ENCODE measurements around the gene GRIA1.

Gene GRIA1

GRCh38 chr5:153491038-153491744, 721 bp downstream of the GRIA1 start:
- H3K27ac ChIP-seq, result no peak overlapping the region
- no peak overlapping the region for H3K4me3 ChIP-seq
- no peaks in the 10 kb centered on the region for H3K9me3 ChIP-seq (replicated peaks in 1 of 11)
- H4K20me1 ChIP-seq, result no peaks in the 10 kb centered on the region
- no peak overlapping the region for H3K4me2 ChIP-seq
- H3K9ac ChIP-seq, result no peak overlapping the region
- H3K4me1 ChIP-seq, result peaks cover 0 to 12% (median 8%) of the 10 kb centered on the region in 10 experiments; a peak in 10 of 20 replicates
- H3K27me3 ChIP-seq, result peaks cover 0 to 14% (median 9%) of the 10 kb centered on the region in 11 experiments; a peak in 12 of 22 replicates
- H3K36me3 ChIP-seq, result no peaks in the 10 kb centered on the region
- no peak for TF ChIP-seq Cebpa-rat (IDR thresholded peaks at IDR 0.05)

DNA sequence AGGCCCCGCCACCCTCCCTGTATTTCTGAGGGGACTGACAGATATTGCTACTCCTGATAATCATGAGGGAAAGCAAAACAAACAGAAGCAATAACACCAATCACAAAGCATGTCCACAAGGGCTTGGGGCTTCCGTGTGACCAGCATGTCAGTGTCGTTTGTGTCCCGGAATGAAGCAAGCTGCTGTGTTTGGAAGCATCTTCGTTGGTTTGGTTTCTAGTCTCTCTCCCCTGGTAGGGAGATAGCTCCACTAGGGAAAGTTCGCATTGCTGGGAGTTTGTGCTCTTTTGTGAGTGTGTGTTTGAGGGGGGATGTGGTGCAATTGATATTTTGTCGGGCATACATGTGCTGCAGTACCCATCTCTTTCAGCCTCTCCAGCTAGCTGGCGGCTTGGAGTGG, 1.4 kb downstream of the GRIA1 start:
- no peak for TF ChIP-seq Cebpa-rat (IDR thresholded peaks at IDR 0.05)
- Histone ChIP-seq H3K4me2 (no peak overlapping the region), H3K27ac (no peak overlapping the region), H3K4me1 (peaks cover 0 to 12% (median 8%) of the 10 kb centered on the region in 10 experiments; a peak in 10 of 20 replicates), H3K36me3 (no peaks in the 10 kb centered on the region), H3K9ac (no peak overlapping the region), H3K27me3 (peaks cover 0 to 14% (median 9%) of the 10 kb centered on the region in 11 experiments; a peak in 12 of 22 replicates), H3K9me3 (replicated peaks in 1 of 11) (no peaks in the 10 kb centered on the region), H3K4me3 (no peak overlapping the region), H4K20me1 (no peaks in the 10 kb centered on the region)

GRCh38 chr5:153496835-153497234, 6.4 kb downstream of the GRIA1 start:
- Histone ChIP-seq H3K9ac (no peak overlapping the region), H3K9me3 (replicated peaks in 1 of 11) (no peaks in the 10 kb centered on the region), H3K27me3 (no peaks in the 10 kb centered on the region), H3K4me1 (peaks cover 0 to 12% (median 8%) of the 10 kb centered on the region in 10 experiments; a peak in 10 of 20 replicates), H3K36me3 (no peaks in the 10 kb centered on the region), H3K4me2 (no peak overlapping the region), H3K27ac (no peak overlapping the region), H4K20me1 (no peaks in the 10 kb centered on the region), H3K4me3 (no peak overlapping the region)
- TF ChIP-seq Cebpa-rat (IDR thresholded peaks at IDR 0.05), result no peak

GRCh38 chr5:153498516-153498915, 8.0 kb downstream of the GRIA1 start:
- H4K20me1 ChIP-seq, result no peaks in the 10 kb centered on the region
- H3K27ac ChIP-seq, result no peak overlapping the region
- no peaks in the 10 kb centered on the region for H3K27me3 ChIP-seq
- no peak for TF ChIP-seq Cebpa-rat (IDR thresholded peaks at IDR 0.05)
- no peak overlapping the region for H3K4me2 ChIP-seq
- H3K4me3 ChIP-seq, result no peak overlapping the region
- H3K9ac ChIP-seq, result no peak overlapping the region
- H3K4me1 ChIP-seq, result peaks cover 0 to 12% (median 8%) of the 10 kb centered on the region in 10 experiments; a peak in 10 of 20 replicates
- H3K36me3 ChIP-seq, result no peaks in the 10 kb centered on the region
- H3K9me3 ChIP-seq (replicated peaks in 1 of 11), result no peaks in the 10 kb centered on the region

GRCh38 chr5:153500178-153500577, 9.7 kb downstream of the GRIA1 start:
- Histone ChIP-seq H3K4me3 (no peak overlapping the region), H3K27ac (no peak overlapping the region), H3K27me3 (no peaks in the 10 kb centered on the region), H3K9me3 (replicated peaks in 1 of 11) (no peaks in the 10 kb centered on the region), H3K9ac (no peak overlapping the region), H3K4me1 (peaks cover 0 to 3% (median under 1%) of the 10 kb centered on the region in 10 experiments; a peak in 6 of 20 replicates), H3K36me3 (no peaks in the 10 kb centered on the region), H4K20me1 (no peaks in the 10 kb centered on the region), H3K4me2 (no peak overlapping the region)
- TF ChIP-seq Cebpa-rat (IDR thresholded peaks at IDR 0.05), result no peak

DNA sequence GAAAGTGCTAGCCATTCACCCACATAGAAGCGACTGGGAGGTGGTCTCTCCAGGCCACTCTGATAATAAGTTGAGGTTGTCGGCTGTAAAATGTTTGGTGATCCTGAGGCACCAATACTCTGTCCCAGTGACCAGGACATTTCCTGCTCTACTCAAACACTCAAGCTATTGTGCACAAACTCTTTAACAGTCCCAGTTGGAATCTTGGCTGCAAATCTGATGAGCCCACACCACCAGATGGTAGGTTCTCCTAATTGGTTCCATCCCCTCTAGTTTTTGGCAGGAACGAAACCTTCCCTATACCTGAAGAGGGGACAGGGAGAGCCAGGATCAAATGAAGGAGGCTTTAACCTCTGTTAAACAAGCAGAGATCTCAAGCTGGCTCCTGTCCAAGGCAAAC, 14.3 kb downstream of the GRIA1 start:
- H3K9me3 ChIP-seq (replicated peaks in 1 of 11), result peaks cover 0 to 9% (median 0%) of the 10 kb centered on the region in 11 experiments; a peak in 2 of 22 replicates
- no peak overlapping the region for H3K27ac ChIP-seq
- no peaks in the 10 kb centered on the region for H3K27me3 ChIP-seq
- H3K4me3 ChIP-seq, result no peak overlapping the region
- no peak for TF ChIP-seq Cebpa-rat (IDR thresholded peaks at IDR 0.05)
- H3K4me1 ChIP-seq, result peaks cover 0 to 6% (median 0%) of the 10 kb centered on the region in 10 experiments; a peak in 4 of 20 replicates
- no peaks in the 10 kb centered on the region for H4K20me1 ChIP-seq
- no peaks in the 10 kb centered on the region for H3K36me3 ChIP-seq
- no peak overlapping the region for H3K4me2 ChIP-seq
- H3K9ac ChIP-seq, result no peak overlapping the region

GRCh38 chr5:153508700-153509099, 18.2 kb downstream of the GRIA1 start:
- H3K4me1 ChIP-seq, result peaks cover 0 to 10% (median 0%) of the 10 kb centered on the region in 10 experiments; a peak in 5 of 20 replicates
- H3K9ac ChIP-seq, result no peak overlapping the region
- no peaks in the 10 kb centered on the region for H3K36me3 ChIP-seq
- no peak overlapping the region for H3K4me3 ChIP-seq
- H3K9me3 ChIP-seq (replicated peaks in 1 of 11), result peaks cover 0 to 18% (median 1%) of the 10 kb centered on the region in 11 experiments; a peak in 9 of 22 replicates
- no peak overlapping the region for H3K27ac ChIP-seq
- H3K4me2 ChIP-seq, result no peak overlapping the region
- H3K27me3 ChIP-seq, result no peaks in the 10 kb centered on the region
- no peaks in the 10 kb centered on the region for H4K20me1 ChIP-seq
- TF ChIP-seq Cebpa-rat (IDR thresholded peaks at IDR 0.05), result no peak

GRCh38 chr5:153511622-153512021, 21.2 kb downstream of the GRIA1 start:
- no peak overlapping the region for H3K9ac ChIP-seq
- no peak for TF ChIP-seq Cebpa-rat (IDR thresholded peaks at IDR 0.05)

DNA sequence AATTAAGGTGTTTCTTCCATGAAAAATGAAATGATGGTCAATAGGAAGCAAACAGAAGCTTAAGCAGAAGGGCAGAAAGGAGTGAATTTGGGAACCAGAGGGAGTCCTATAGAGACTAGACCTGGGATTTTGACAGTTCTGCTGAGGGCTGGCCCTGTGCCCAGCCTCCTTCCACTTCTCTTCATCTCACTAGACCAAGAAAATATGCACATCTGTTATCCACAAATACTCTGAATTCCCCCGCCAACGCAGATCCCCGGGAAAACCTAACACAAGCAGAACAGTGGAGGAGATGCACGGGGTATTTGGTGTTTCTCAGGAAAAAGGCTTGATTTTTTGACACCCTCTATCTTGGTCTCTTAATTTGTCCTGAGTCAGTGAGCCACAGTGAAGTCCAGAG, 22.7 kb downstream of the GRIA1 start:
- no peak for TF ChIP-seq Cebpa-rat (IDR thresholded peaks at IDR 0.05)
- Histone ChIP-seq H3K4me3 (no peak overlapping the region), H3K4me2 (no peak overlapping the region)

More at GRCh38 chr5:153511622-153512021, 21.2 kb downstream of the GRIA1 start:
- Histone ChIP-seq H3K9me3 (replicated peaks in 1 of 11) (peaks cover 9 to 28% (median 11%) of the 10 kb centered on the region in 11 experiments; a peak in 21 of 22 replicates), H3K36me3 (no peaks in the 10 kb centered on the region), H3K27me3 (no peaks in the 10 kb centered on the region), H3K27ac (no peak overlapping the region), H3K4me1 (peaks cover 0 to 15% (median 4%) of the 10 kb centered on the region in 10 experiments; a peak in 13 of 20 replicates), H3K4me2 (no peak overlapping the region), H3K4me3 (no peak overlapping the region), H4K20me1 (no peaks in the 10 kb centered on the region)

More for the DNA sequence above, 22.7 kb downstream of the GRIA1 start:
- H4K20me1 ChIP-seq, result no peaks in the 10 kb centered on the region
- H3K27ac ChIP-seq, result no peak overlapping the region
- peaks cover 9 to 26% (median 11%) of the 10 kb centered on the region in 11 experiments; a peak in 21 of 22 replicates for H3K9me3 ChIP-seq (replicated peaks in 1 of 11)
- no peaks in the 10 kb centered on the region for H3K36me3 ChIP-seq
- H3K9ac ChIP-seq, result no peak overlapping the region
- H3K4me1 ChIP-seq, result peaks cover 7 to 30% (median 19%) of the 10 kb centered on the region in 10 experiments; a peak in 18 of 20 replicates
- H3K27me3 ChIP-seq, result no peaks in the 10 kb centered on the region

Measured in BLaER1 treated with 17β-estradiol and CSF1 and Interleukin-3, amounts not matched to agents 10 nM and 100 nM (cell line).